ENCODE measurements around the gene FRMD8. TPM values are rescaled to one million over a fixed set of nuclear protein-coding genes. Genes with fewer than 3 reads are reported as not detected.

FRMD8 gene
- total RNA-seq, 1 experiment from 2014 or later = 40.2 TPM

- H3K4me1 Mint-ChIP-seq (ENCODE audit: low read depth, unreplicated experiment) = no peaks in the 10 kb centered on the region
- H3K4me3 Mint-ChIP-seq (ENCODE audit: low read depth, unreplicated experiment) = no peak overlapping the region
- no peaks in the 10 kb centered on the region for H3K27me3 Mint-ChIP-seq (ENCODE audit: unreplicated experiment)
- H3K36me3 Mint-ChIP-seq (ENCODE audit: insufficient read depth, unreplicated experiment) = peaks cover 64% of the 10 kb centered on the region
- no TSS peak for BruUV-seq (replicated peaks)
- H3K27ac Mint-ChIP-seq (ENCODE audit: unreplicated experiment) = no peak overlapping the region
- TF ChIP-seq CTCF (IDR thresholded peaks at IDR 0.05; ENCODE audit: unreplicated experiment) = no peak
- H3K9me3 Mint-ChIP-seq (ENCODE audit: low read depth, unreplicated experiment) = no peaks in the 10 kb centered on the region
- intact Hi-C loops (cut with micrococcal nuclease; ENCODE audit: unreplicated experiment) = no loop called here
- CTCF ChIA-PET = no interaction called here
- DNase-seq = no peak
These were observed 16.4 kb downstream of the FRMD8 start for GRCh38 chr11:65402790-65403189.

- Mint-ChIP-seq H3K36me3 (ENCODE audit: insufficient read depth, unreplicated experiment) (peaks cover 61% of the 10 kb centered on the region), H3K27me3 (ENCODE audit: unreplicated experiment) (no peaks in the 10 kb centered on the region), H3K4me3 (ENCODE audit: low read depth, unreplicated experiment) (no peak overlapping the region), H3K9me3 (ENCODE audit: low read depth, unreplicated experiment) (no peaks in the 10 kb centered on the region), H3K27ac (ENCODE audit: unreplicated experiment) (no peak overlapping the region), H3K4me1 (ENCODE audit: low read depth, unreplicated experiment) (no peaks in the 10 kb centered on the region)
- DNase-seq = no peak
- CTCF ChIA-PET = no interaction called here
- intact Hi-C loops (cut with micrococcal nuclease; ENCODE audit: unreplicated experiment) = no loop called here
- BruUV-seq (replicated peaks) = no TSS peak
- no peak for TF ChIP-seq CTCF (IDR thresholded peaks at IDR 0.05; ENCODE audit: unreplicated experiment)
These were observed 17.2 kb downstream of the FRMD8 start for GRCh38 chr11:65403607-65404121.

GRCh38 chr11:65404210-65404609 is 17.8 kb downstream of the FRMD8 start:
- no peak for TF ChIP-seq CTCF (IDR thresholded peaks at IDR 0.05; ENCODE audit: unreplicated experiment)
- CTCF ChIA-PET = interaction anchor here (0.8 kb wide), 1 partner anchor 12 kb away, joined by 3 read pairs; no protein-coding TSS in a partner anchor
- Mint-ChIP-seq H3K27me3 (ENCODE audit: unreplicated experiment) (no peaks in the 10 kb centered on the region), H3K27ac (ENCODE audit: unreplicated experiment) (no peak overlapping the region), H3K36me3 (ENCODE audit: insufficient read depth, unreplicated experiment) (peaks cover 61% of the 10 kb centered on the region), H3K4me3 (ENCODE audit: low read depth, unreplicated experiment) (no peak overlapping the region), H3K4me1 (ENCODE audit: low read depth, unreplicated experiment) (no peaks in the 10 kb centered on the region), H3K9me3 (ENCODE audit: low read depth, unreplicated experiment) (no peaks in the 10 kb centered on the region)
- intact Hi-C loops (cut with micrococcal nuclease; ENCODE audit: unreplicated experiment) = no loop called here
- BruUV-seq (replicated peaks) = no TSS peak
- DNase-seq = no peak

- H3K36me3 Mint-ChIP-seq (ENCODE audit: insufficient read depth, unreplicated experiment) = peaks cover 59% of the 10 kb centered on the region
- CTCF ChIA-PET = interaction anchor here (0.8 kb wide), 1 partner anchor 12 kb away, joined by 3 read pairs; no protein-coding TSS in a partner anchor
- intact Hi-C loops (cut with micrococcal nuclease; ENCODE audit: unreplicated experiment) = no loop called here
These were observed 18.4 kb downstream of the FRMD8 start for GRCh38 chr11:65404638-65405339.

More at GRCh38 chr11:65404638-65405339, 18.4 kb downstream of the FRMD8 start:
- Mint-ChIP-seq H3K4me3 (ENCODE audit: low read depth, unreplicated experiment) (no peak overlapping the region), H3K9me3 (ENCODE audit: low read depth, unreplicated experiment) (no peaks in the 10 kb centered on the region), H3K4me1 (ENCODE audit: low read depth, unreplicated experiment) (no peaks in the 10 kb centered on the region), H3K27ac (ENCODE audit: unreplicated experiment) (no peak overlapping the region), H3K27me3 (ENCODE audit: unreplicated experiment) (no peaks in the 10 kb centered on the region)
- no peak for DNase-seq
- BruUV-seq (replicated peaks) = no TSS peak
- no peak for TF ChIP-seq CTCF (IDR thresholded peaks at IDR 0.05; ENCODE audit: unreplicated experiment)

All from Calu3 (cell line).